PC-3 (cell line): ENCODE measurements around the gene ZCCHC7. TPM values are rescaled to one million over a fixed set of nuclear protein-coding genes. Genes with fewer than 3 reads are reported as not detected.
A peak's percentile ranks its signal among the peaks of the same experiment; 100 is the strongest.

Experiments
- ATAC-seq: fragments of 200-7000 bp; cut with Tn5 transposase; 2 replicates; pipeline ENCODE4 v1.9.1; 2020; ENCODE audit warnings: mild to moderate bottlenecking, moderate library complexity
- BruUV-seq: library from RNA; stranded (reverse); fragments of 400-500 nt; replicated peaks from 2 replicates; lab custom pipeline; 2021; lab: Mats Ljungman, UMichigan
- CTCF ChIA-PET: fragments of 300-600 bp; sonication (Branson Sonifier 250); formaldehyde crosslinking; loops from one replicate; lab custom pipeline; 2022; ENCODE audit warnings: antibody characterized with exemption; lab: Charles Lee
- POLR2A ChIA-PET: fragments of 300-600 bp; sonication (Branson Sonifier 250); formaldehyde crosslinking; loops from one replicate; lab custom pipeline; 2022; ENCODE audit warnings: antibody characterized with exemption; ENCODE audit not compliant: unreplicated experiment; lab: Charles Lee
- DNase-seq: peaks from one replicate; pipeline ENCODE4 v3.0.0-alpha.2; 2015
- H2AFZ ChIP-seq: fragments of 300-600 bp; sonication (generic); 2 replicates; pipeline ENCODE4 v1.6.0; 2016; ENCODE audit warnings: antibody characterized with exemption, low read length
- H3F3A ChIP-seq: fragments of 300-600 bp; sonication (generic); one replicate; pipeline ENCODE4 v1.6.0; 2017; ENCODE audit warnings: antibody characterized with exemption, low read length, control low read depth, mild to moderate bottlenecking; ENCODE audit not compliant: unreplicated experiment
- H3K27ac ChIP-seq: fragments of 300-600 bp; sonication (generic); 2 replicates; pipeline ENCODE4 v1.5.1; 2016; ENCODE audit warnings: mild to moderate bottlenecking, low read length
- H3K27me3 ChIP-seq: fragments of 300-600 bp; sonication (generic); 2 replicates; pipeline ENCODE4 v1.6.1; 2016; ENCODE audit warnings: low read length, mixed read lengths
- H3K36me3 ChIP-seq: fragments of 300-600 bp; sonication (generic); 2 replicates; pipeline ENCODE4 v1.6.1; 2016; ENCODE audit warnings: low read depth, mixed run types, low read length, mixed read lengths
- H3K4me1 ChIP-seq: fragments of 300-600 bp; sonication (generic); 2 replicates; pipeline ENCODE4 v1.5.1; 2016; ENCODE audit warnings: low read length; ENCODE audit not compliant: insufficient read depth
- H3K4me2 ChIP-seq: fragments of 300-600 bp; sonication (generic); 2 replicates; pipeline ENCODE4 v1.6.0; 2016; ENCODE audit warnings: low read length
- H3K4me3 ChIP-seq: fragments of 300-600 bp; sonication (generic); 2 replicates; pipeline ENCODE4 v1.5.1; 2016; ENCODE audit warnings: mild to moderate bottlenecking, low read length, mixed read lengths
- H3K79me2 ChIP-seq: fragments of 300-600 bp; sonication (generic); 2 replicates; pipeline ENCODE4 v1.6.1; 2017; ENCODE audit warnings: low read length, mixed read lengths
- H3K9ac ChIP-seq: fragments of 300-600 bp; sonication (generic); 2 replicates; pipeline ENCODE4 v1.6.0; 2016; ENCODE audit warnings: mild to moderate bottlenecking, low read length
- H3K9me2 ChIP-seq: fragments of 300-600 bp; sonication (generic); replicated peaks from 2 replicates; pipeline ENCODE4 v1.6.1; 2016; ENCODE audit warnings: mixed run types, low read length, mixed read lengths
- H3K9me3 ChIP-seq: fragments of 300-600 bp; sonication (generic); 2 replicates; pipeline ENCODE4 v1.6.1; 2016; ENCODE audit warnings: low read length, mixed read lengths
- H4K20me1 ChIP-seq: fragments of 300-600 bp; sonication (generic); 2 replicates; pipeline ENCODE4 v1.6.1; 2016; ENCODE audit warnings: low read length, mixed read lengths
- CTCF ChIP-seq: fragments of 300-600 bp; sonication (generic); conservative IDR thresholded peaks from 2 replicates; pipeline ENCODE4 v1.5.1; 2017; ENCODE audit warnings: antibody characterized with exemption, low read depth, mild to moderate bottlenecking, low read length
- EZH2 ChIP-seq: fragments of 300-600 bp; sonication (generic); IDR thresholded peaks from one replicate; pipeline ENCODE4 v1.6.1; 2017; ENCODE audit warnings: antibody characterized with exemption, mild to moderate bottlenecking, low read length; ENCODE audit not compliant: unreplicated experiment
- EZH2phosphoT487 ChIP-seq: fragments of 300-600 bp; sonication (generic); IDR thresholded peaks from 2 replicates; pipeline ENCODE4 v1.6.1; 2018; ENCODE audit warnings: mild to moderate bottlenecking, antibody characterized with exemption, low read length, borderline replicate concordance
- intact Hi-C: fragments of 100-400 bp; cut with micrococcal nuclease; formaldehyde crosslinking; loops from 2 replicates; pipeline ENCODE4 v1.9.0; 2023
- total RNA-seq: library from RNA; depleted of rRNA; stranded (reverse); fragments of >200 nt; gene quantifications from 2 replicates; pipeline ENCODE4 v1.2.3, GENCODE V29; 2014

Gene ZCCHC7
- total RNA-seq, 1 experiment from 2014 or later = 6.5 TPM

GRCh38 chr9:37100741-37101140, 19.6 kb upstream of the ZCCHC7 start:
- Histone ChIP-seq H3K9ac (no peak overlapping the region), H3K27me3 (no peaks in the 10 kb centered on the region), H3K4me3 (no peak overlapping the region), H3K9me3 (no peaks in the 10 kb centered on the region), H3K27ac (no peak overlapping the region), H3F3A (no peaks in the 10 kb centered on the region), H3K4me2 (no peak overlapping the region), H2AFZ (no peak overlapping the region), H3K79me2 (no peaks in the 10 kb centered on the region), H4K20me1 (no peaks in the 10 kb centered on the region), H3K36me3 (no peaks in the 10 kb centered on the region), H3K4me1 (peaks cover 8% of the 10 kb centered on the region), H3K9me2 (no peaks in the 10 kb centered on the region)
- intact Hi-C loops = no loop called here
- peak; percentile 35; the same call in 1 of the 2 replicates for ATAC-seq
- POLR2A ChIA-PET = no interaction called here
- no peak for DNase-seq
- TF ChIP-seq CTCF = no peak
- TF ChIP-seq EZH2 = no peak
- TF ChIP-seq EZH2phosphoT487 = no peak
- CTCF ChIA-PET = no interaction called here
- no TSS peak for BruUV-seq

GRCh38 chr9:37102486-37102885, 17.9 kb upstream of the ZCCHC7 start:
- H3K9me2 ChIP-seq = no peaks in the 10 kb centered on the region
- H3K4me2 ChIP-seq = no peak overlapping the region
- ATAC-seq (no peak), DNase-seq (peak; percentile 3)
- H2AFZ ChIP-seq = no peak overlapping the region
- H3K27me3 ChIP-seq = no peaks in the 10 kb centered on the region
- no peaks in the 10 kb centered on the region for H4K20me1 ChIP-seq
- TF ChIP-seq CTCF (no peak), EZH2phosphoT487 (no peak), EZH2 (no peak)
- intact Hi-C loops = no loop called here
- H3K9me3 ChIP-seq = no peaks in the 10 kb centered on the region
- H3K4me1 ChIP-seq = peaks cover 8% of the 10 kb centered on the region
- no peaks in the 10 kb centered on the region for H3K36me3 ChIP-seq
- no TSS peak for BruUV-seq
- POLR2A ChIA-PET = no interaction called here
- H3K4me3 ChIP-seq = no peak overlapping the region
- no peak overlapping the region for H3K9ac ChIP-seq
- CTCF ChIA-PET = no interaction called here
- H3F3A ChIP-seq = no peaks in the 10 kb centered on the region
- no peak overlapping the region for H3K27ac ChIP-seq
- H3K79me2 ChIP-seq = no peaks in the 10 kb centered on the region

DNA sequence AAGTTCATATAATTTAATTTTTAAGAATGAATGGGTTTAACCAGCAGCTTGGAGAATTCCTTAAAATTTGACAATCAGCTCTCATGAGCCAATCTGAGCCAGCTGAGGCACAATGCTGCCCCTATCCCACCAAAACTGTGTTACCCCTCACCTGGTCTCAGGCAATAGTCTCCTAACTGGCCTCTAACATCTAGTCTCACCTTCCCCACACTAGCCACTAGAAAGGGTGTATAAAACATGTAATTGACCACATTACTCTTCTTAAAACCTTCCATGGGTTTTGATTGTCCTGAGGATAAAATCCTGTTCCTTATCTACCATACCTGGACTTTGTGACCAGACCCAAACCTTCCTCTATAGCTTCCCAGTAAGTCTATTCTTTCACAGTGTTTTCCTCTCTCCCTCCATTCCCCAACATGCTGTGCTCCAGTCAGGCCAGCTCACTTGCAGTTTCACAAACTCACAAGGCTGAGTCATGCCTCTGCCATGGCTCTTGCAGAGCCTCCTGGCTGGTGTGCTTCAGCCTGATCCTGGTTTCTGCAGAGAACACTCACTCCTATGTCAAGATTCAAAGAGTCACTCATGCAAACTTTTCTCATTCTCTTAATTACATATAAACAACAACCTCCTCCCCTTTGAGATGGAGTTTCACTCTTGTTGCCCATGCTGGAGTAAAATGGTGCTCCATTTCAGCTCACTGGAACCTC, 16.0 kb upstream of the ZCCHC7 start:
- H3K9ac ChIP-seq = no peak overlapping the region
- H3K27ac ChIP-seq = no peak overlapping the region
- no peak overlapping the region for H3K4me2 ChIP-seq

More for the DNA sequence above, 16.0 kb upstream of the ZCCHC7 start:
- intact Hi-C loops = no loop called here
- H3K36me3 ChIP-seq = no peaks in the 10 kb centered on the region
- CTCF ChIA-PET = no interaction called here
- no peaks in the 10 kb centered on the region for H3K9me3 ChIP-seq
- no peaks in the 10 kb centered on the region for H3F3A ChIP-seq
- peak; percentile 74 for ATAC-seq
- no peaks in the 10 kb centered on the region for H3K9me2 ChIP-seq
- H3K4me1 ChIP-seq = peaks cover 8% of the 10 kb centered on the region
- DNase-seq = peak; percentile 56
- H2AFZ ChIP-seq = peak overlapping the region; percentile 59; the same call in 1 of the 2 replicates
- H4K20me1 ChIP-seq = no peaks in the 10 kb centered on the region
- POLR2A ChIA-PET = no interaction called here
- TF ChIP-seq EZH2phosphoT487 = no peak
- TF ChIP-seq EZH2 = no peak
- TF ChIP-seq CTCF = no peak
- no TSS peak for BruUV-seq
- H3K79me2 ChIP-seq = no peaks in the 10 kb centered on the region
- no peak overlapping the region for H3K4me3 ChIP-seq
- no peaks in the 10 kb centered on the region for H3K27me3 ChIP-seq
